Activated CD4-positive, alpha-beta T cell treated with anti-CD3 and anti-CD28 coated beads, Interleukin-2, amount 10 ng/mL, durations not matched to agents 7 days and 5 days (primary cell): ENCODE measurements around the gene SLC15A3. TPM values are rescaled to one million over a fixed set of nuclear protein-coding genes. Genes with fewer than 3 reads are reported as not detected.
"Not testable (repeated sequence)": the region's sequence is repeated elsewhere in the genome, so short reads cannot be mapped to it uniquely, and the experiment has no call there.

ENCODE experiments used
- CTCF ChIA-PET: fragments of 350-600 bp; sonication (Branson Sonifier 250); formaldehyde crosslinking; loops from one replicate; lab custom pipeline; 2021; ENCODE audit warnings: antibody characterized with exemption; lab: Charles Lee
- POLR2A ChIA-PET: fragments of 350-600 bp; sonication (Branson Sonifier 250); formaldehyde crosslinking; loops from one replicate; lab custom pipeline; 2021; ENCODE audit warnings: antibody characterized with exemption; lab: Charles Lee
- DNase-seq: peaks from one replicate; pipeline ENCODE4 v3.0.0-alpha.2; 2020
- H3K27ac Mint-ChIP-seq: one replicate; pipeline ENCODE4 v1.8.0; 2021; ENCODE audit warnings: mild to moderate bottlenecking, moderate library complexity, mixed read lengths
- H3K27me3 Mint-ChIP-seq: one replicate; pipeline ENCODE4 v1.8.0; 2021; ENCODE audit warnings: mixed read lengths
- H3K36me3 Mint-ChIP-seq: one replicate; pipeline ENCODE4 v1.8.0; 2021; ENCODE audit warnings: low read depth, mixed read lengths
- H3K4me1 Mint-ChIP-seq: one replicate; pipeline ENCODE4 v1.8.0; 2021; ENCODE audit warnings: mixed read lengths
- H3K4me3 Mint-ChIP-seq: one replicate; pipeline ENCODE4 v1.8.0; 2021; ENCODE audit warnings: mild to moderate bottlenecking, moderate library complexity, mixed read lengths
- H3K9me3 Mint-ChIP-seq: one replicate; pipeline ENCODE4 v1.8.0; 2021; ENCODE audit warnings: mixed read lengths
- total RNA-seq, 2 experiments: library from RNA; stranded (reverse); gene quantifications; one replicate each; pipeline ENCODE4 v1.2.3, GENCODE V29; 2021

Gene SLC15A3
- total RNA-seq, 2 experiments from 2014 or later, result 4.0 to 4.2 TPM

DNA sequence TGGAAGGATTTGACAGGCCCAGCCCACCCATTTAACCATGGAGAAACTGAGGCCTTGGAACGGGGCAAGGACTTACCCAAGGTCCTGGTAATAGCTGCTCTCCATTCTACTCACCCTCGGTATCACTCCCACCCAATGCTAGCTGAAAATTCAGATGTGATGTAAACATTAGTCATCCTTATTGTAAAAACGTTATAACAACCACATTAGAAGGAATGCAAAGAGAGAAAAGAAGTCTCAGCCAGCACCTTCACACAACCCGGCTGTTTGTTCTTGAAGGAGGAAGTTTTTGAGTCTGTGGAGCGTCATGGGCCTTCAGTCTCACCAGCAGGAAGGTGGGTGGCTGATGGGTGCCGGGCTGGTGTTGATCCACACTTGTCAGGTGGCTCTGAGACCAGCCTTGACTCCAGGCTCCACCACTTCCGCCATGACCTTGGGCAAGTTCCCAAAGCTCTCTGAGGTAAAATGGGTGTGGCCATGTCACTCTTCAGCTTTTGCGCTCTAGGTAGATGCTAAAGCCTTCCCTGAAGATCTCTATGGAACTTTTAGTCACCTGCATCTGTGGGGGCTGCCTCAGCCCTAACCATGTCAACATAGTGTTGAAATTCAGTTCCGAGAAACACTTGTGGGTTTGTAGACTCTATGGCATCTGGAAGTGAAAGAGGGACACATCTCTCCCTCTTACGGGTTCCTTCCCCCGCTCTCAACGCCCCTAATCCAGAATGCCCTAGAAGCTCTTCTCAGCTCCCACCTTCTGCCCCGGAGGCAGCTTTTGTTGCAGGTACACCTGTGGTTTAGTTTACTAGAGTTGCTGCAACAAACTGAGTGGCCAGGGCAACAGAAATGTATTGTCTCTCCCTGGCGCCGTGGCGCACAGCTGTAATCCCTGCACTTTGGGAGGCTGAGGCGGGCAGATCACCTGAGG lies 34.3 kb upstream of the SLC15A3 start:
- POLR2A ChIA-PET, result interaction anchor here (0.9 to 1.0 kb wide), 4 partner anchors 9 to 73 kb away, joined by 3 to 7 read pairs (median 4); partner anchors contain the start of gene TMEM109
- Mint-ChIP-seq H3K4me1 (peaks cover 92% of the 10 kb centered on the region), H3K36me3 (peaks cover 86% of the 10 kb centered on the region), H3K9me3 (no peaks in the 10 kb centered on the region), H3K27ac (peak overlapping the region; percentile 95), H3K4me3 (peak overlapping the region; percentile 72), H3K27me3 (no peaks in the 10 kb centered on the region)
- CTCF ChIA-PET, result interaction anchor here (0.6 to 1.8 kb wide), 6 partner anchors 10 to 125 kb away, joined by 3 to 5 read pairs (median 4); no protein-coding TSS in a partner anchor
- peak; percentile 94 for DNase-seq

DNA sequence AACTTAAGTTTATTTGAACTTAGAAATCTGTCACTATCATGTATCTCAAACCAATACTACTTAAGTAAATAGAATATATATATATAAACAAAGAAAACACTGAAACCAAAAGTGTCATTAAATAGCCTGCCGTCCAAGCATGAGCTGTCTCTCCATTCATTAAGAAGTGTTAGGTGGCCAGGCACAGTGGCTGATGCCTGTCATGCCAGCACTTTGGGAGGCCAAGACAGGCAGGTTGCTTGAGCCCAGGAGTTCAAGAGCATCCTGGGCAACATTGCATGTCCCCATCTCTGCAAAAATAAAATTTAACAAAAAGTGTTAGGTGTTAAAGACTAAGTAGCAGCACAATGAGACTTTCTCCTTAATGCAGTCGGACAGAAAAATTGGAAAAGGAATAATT lies 33.5 kb upstream of the SLC15A3 start:
- Mint-ChIP-seq H3K27me3 (no peaks in the 10 kb centered on the region), H3K4me1 (peaks cover 93% of the 10 kb centered on the region), H3K36me3 (peaks cover 86% of the 10 kb centered on the region), H3K27ac (peak overlapping the region; percentile 95), H3K9me3 (no peaks in the 10 kb centered on the region), H3K4me3 (peak overlapping the region; percentile 72)
- ChIA-PET CTCF (interaction anchor here (1.2 to 1.8 kb wide), 4 partner anchors 9 to 126 kb away, joined by 3 to 5 read pairs (median 4); no protein-coding TSS in a partner anchor), POLR2A (interaction anchor here (0.9 to 1.0 kb wide), 3 partner anchors 8 to 72 kb away, joined by 3 to 4 read pairs (median 3); partner anchors contain the start of gene TMEM109)
- no peak for DNase-seq

DNA sequence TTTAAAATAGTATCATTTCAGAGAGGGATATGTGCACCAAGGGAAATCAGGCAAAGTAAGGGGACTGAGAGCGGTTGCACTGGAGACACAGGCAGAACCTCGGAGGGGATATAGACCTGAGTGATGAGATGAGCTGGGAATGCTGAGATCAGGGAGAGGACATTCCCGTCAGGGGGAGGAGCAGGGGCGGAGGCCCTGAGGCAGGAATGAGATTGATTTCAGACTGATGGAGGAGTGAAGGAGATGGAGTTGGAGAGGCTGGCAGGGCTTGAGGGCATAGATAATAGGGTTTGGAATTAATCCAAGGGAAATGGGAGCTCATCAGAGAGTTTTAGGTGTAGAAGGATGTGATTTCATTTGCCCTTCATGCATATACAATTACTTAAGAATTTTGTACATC lies 32.7 kb upstream of the SLC15A3 start:
- ChIA-PET CTCF (interaction anchor here (1.0 to 1.4 kb wide), 6 partner anchors 12 to 154 kb away, joined by 3 to 5 read pairs (median 4); no protein-coding TSS in a partner anchor), POLR2A (no interaction called here)
- no peak for DNase-seq
- Mint-ChIP-seq H3K27me3 (no peaks in the 10 kb centered on the region), H3K9me3 (no peaks in the 10 kb centered on the region), H3K36me3 (peaks cover 88% of the 10 kb centered on the region), H3K4me3 (peak overlapping the region; percentile 54), H3K27ac (peak overlapping the region; percentile 95), H3K4me1 (peaks cover 95% of the 10 kb centered on the region)

DNA sequence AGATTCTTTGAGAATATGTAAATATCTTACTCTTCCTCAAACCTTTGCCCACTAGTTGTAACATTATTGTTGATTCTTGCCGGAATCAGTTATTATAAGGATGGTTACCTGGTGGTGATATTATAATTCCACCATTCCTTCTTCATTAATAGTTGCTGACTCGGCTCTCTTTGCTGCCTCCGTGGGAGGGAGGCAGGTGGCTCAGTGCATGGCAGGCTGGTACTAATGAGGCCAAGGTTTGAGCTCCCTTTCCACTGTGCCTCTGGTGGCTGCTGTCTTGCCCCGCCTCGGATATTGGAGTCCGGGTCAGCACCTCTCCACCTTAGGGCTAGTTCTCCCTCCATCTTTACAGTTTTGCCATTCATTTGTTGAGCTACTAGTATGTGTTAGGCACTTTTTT lies 32.2 kb upstream of the SLC15A3 start:
- Mint-ChIP-seq H3K4me3 (peak overlapping the region; percentile 54), H3K4me1 (peaks cover 95% of the 10 kb centered on the region), H3K27me3 (no peaks in the 10 kb centered on the region), H3K9me3 (no peaks in the 10 kb centered on the region), H3K36me3 (peaks cover 85% of the 10 kb centered on the region), H3K27ac (peak overlapping the region; percentile 95)
- POLR2A ChIA-PET, result interaction anchor here (0.6 kb wide), 1 partner anchor 13 kb away, joined by 3 read pairs; the partner anchor contains the start of gene CD6
- DNase-seq, result no peak
- CTCF ChIA-PET, result interaction anchor here (1.0 to 1.4 kb wide), 5 partner anchors 12 to 153 kb away, joined by 3 to 5 read pairs (median 3); no protein-coding TSS in a partner anchor

DNA sequence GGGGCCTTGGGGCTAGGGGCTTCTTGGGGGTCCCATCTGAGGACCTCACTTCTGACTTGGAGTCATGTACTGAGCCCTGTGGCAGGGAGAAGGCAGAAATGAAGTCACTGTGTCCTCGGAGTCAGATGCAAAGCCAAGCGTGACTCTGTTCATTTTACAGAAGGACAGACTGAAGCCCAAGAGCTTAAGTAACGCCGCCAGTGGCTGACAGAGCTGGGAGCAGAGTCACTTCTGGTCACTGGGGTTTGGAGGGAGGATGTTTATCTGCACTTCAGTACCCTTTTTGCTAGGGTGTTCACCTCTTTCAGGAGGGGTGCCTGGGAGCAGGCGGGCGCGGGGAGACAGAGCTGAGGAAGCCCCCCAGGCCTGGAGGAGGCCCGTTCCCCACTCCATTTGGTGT lies 30.2 kb upstream of the SLC15A3 start:
- peak overlapping the region; percentile 54 for H3K4me3 Mint-ChIP-seq
- ChIA-PET POLR2A (interaction anchor here (0.6 kb wide), 1 partner anchor 527 kb away, joined by 3 read pairs; no protein-coding TSS in a partner anchor), CTCF (interaction anchor here (0.6 to 2.1 kb wide), 9 partner anchors 9 to 345 kb away, joined by 3 to 8 read pairs (median 3); partner anchors contain the start of gene CD6)
- peak overlapping the region; percentile 95 for H3K27ac Mint-ChIP-seq
- peaks cover 95% of the 10 kb centered on the region for H3K4me1 Mint-ChIP-seq
- peak; percentile 49 for DNase-seq
- H3K9me3 Mint-ChIP-seq, result no peaks in the 10 kb centered on the region
- peaks cover 85% of the 10 kb centered on the region for H3K36me3 Mint-ChIP-seq
- no peaks in the 10 kb centered on the region for H3K27me3 Mint-ChIP-seq

DNA sequence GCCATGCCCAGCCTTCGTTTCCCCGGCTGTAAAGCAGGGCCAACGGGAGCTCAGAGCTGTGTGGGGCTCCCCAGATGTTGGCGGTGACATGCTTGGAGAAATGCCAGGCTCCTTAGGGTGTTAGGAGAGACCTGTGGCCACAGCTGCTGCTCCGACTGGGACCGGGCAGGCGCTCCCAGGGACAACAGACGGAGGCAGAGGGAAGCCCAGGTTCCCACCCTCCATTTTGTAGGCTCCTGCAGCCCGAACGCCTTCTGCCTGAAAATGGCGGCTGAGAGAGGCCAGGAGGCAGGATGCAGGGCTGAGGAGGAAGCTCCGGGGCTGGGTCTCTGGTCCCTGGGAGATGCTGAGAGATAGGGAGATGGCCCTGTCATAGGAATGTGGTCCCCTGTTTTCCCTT lies 29.5 kb upstream of the SLC15A3 start:
- DNase-seq, result no peak
- no peaks in the 10 kb centered on the region for H3K27me3 Mint-ChIP-seq
- H3K36me3 Mint-ChIP-seq, result peaks cover 84% of the 10 kb centered on the region
- peak overlapping the region; percentile 54 for H3K4me3 Mint-ChIP-seq
- H3K27ac Mint-ChIP-seq, result peak overlapping the region; percentile 95
- CTCF ChIA-PET, result interaction anchor here (0.8 to 2.1 kb wide), 5 partner anchors 10 to 33 kb away, joined by 3 to 8 read pairs (median 3); partner anchors contain the start of gene CD6
- no peaks in the 10 kb centered on the region for H3K9me3 Mint-ChIP-seq
- peaks cover 95% of the 10 kb centered on the region for H3K4me1 Mint-ChIP-seq
- POLR2A ChIA-PET, result no interaction called here

DNA sequence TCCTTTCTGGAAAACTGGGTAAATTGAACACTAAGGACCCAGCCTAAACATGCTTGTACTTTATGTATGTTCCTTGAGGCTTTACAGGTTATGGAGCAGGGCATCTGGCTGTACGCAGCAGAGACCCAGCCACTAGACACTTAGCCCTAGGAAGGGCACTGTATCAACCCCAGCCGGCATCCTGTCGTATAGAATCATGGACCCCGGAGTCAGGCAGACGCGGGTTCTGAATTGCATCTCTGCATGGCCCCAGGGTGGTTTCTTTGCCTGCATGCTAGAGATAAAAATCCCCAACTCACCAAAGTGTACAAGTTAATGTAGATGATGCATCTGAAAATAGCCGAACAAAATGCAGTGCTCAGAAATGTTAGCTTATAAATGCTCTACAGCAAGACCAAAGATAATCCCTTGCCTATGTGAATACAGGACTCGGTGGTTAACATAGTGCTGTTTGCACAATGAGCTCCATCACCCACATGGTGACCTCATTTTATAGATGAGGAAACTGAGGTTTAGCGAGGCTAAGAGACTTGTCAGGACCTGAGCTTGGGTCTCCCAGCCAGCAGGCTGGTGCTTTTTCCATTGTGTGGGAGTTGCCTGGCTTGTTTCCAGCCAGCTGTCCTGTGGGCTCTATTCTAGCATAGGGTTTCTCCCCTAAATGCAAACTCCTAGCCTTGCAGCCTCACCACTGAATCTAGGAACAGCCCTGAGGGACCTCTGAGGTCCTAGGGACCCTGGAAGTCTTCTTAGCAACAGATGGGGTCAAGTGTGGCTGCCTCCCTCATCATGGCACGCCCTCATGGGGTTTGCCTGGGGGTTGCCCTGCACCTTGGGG lies 26.8 kb upstream of the SLC15A3 start:
- Mint-ChIP-seq H3K4me1 (peaks cover 84% of the 10 kb centered on the region), H3K36me3 (peaks cover 84% of the 10 kb centered on the region), H3K27me3 (no peaks in the 10 kb centered on the region), H3K27ac (peak overlapping the region; percentile 95), H3K4me3 (peak overlapping the region; percentile 71), H3K9me3 (no peaks in the 10 kb centered on the region)
- CTCF ChIA-PET, result interaction anchor here (0.7 to 2.7 kb wide), 10 partner anchors 9 to 209 kb away, joined by 3 to 14 read pairs (median 4); no protein-coding TSS in a partner anchor
- POLR2A ChIA-PET, result interaction anchor here (0.6 to 1.4 kb wide), 2 partner anchors 12 to 63 kb away, joined by 3 to 5 read pairs; no protein-coding TSS in a partner anchor
- peak; percentile 50 for DNase-seq

DNA sequence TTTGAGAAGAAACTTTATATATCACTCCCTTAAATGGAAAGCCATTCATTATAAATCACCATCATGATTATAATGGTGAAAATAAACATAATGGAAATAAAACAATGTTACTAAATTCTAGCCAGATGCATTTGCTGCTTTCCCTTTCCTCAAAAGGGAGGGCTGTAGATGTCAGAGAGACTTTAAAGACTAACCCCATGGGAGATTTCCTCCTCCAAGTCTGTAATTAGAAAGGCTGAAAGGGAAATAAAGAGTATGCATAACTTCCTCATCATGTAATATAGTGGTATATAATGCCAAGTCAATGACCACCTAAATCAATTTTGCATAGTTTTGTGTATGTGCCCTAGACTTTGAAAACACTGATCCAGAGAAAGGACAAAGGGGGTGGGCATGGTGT lies 25.9 kb upstream of the SLC15A3 start:
- CTCF ChIA-PET, result interaction anchor here (0.6 to 2.7 kb wide), 7 partner anchors 8 to 152 kb away, joined by 3 to 14 read pairs (median 4); no protein-coding TSS in a partner anchor
- no peaks in the 10 kb centered on the region for H3K9me3 Mint-ChIP-seq
- H3K27me3 Mint-ChIP-seq, result no peaks in the 10 kb centered on the region
- peaks cover 75% of the 10 kb centered on the region for H3K4me1 Mint-ChIP-seq
- H3K36me3 Mint-ChIP-seq, result peaks cover 84% of the 10 kb centered on the region
- POLR2A ChIA-PET, result interaction anchor here (1.4 kb wide), 1 partner anchor 8 kb away, joined by 4 read pairs; no protein-coding TSS in a partner anchor
- H3K4me3 Mint-ChIP-seq, result peak overlapping the region; percentile 71
- no peak for DNase-seq
- peak overlapping the region; percentile 95 for H3K27ac Mint-ChIP-seq

DNA sequence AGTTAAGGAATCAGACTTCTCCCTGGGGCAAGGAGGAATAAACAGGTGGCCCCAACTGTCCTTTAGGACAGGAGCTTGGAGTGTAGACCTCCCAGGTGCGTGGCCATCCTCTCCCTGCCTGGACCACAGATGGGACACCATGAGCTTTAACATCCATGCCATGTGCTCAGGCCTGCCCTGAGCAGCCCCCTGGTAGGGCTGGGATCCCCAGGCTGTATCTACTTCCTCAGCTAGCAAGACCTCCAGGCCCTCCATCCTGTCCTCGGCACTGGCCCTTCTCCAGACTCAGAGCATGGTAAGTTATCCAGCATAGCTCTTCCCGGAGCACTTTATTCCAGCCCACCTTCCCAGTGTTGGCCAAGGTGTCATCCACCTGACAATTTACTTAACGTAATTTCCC lies 25.2 kb upstream of the SLC15A3 start:
- Mint-ChIP-seq H3K9me3 (no peaks in the 10 kb centered on the region), H3K4me1 (peaks cover 69% of the 10 kb centered on the region), H3K4me3 (peak overlapping the region; percentile 71), H3K27me3 (no peaks in the 10 kb centered on the region), H3K27ac (peak overlapping the region; percentile 95), H3K36me3 (peaks cover 86% of the 10 kb centered on the region)
- ChIA-PET POLR2A (interaction anchor here (1.4 kb wide), 1 partner anchor 9 kb away, joined by 4 read pairs; no protein-coding TSS in a partner anchor), CTCF (interaction anchor here (0.5 to 1.8 kb wide), 10 partner anchors 9 to 151 kb away, joined by 3 to 5 read pairs (median 3); no protein-coding TSS in a partner anchor)
- no peak for DNase-seq

DNA sequence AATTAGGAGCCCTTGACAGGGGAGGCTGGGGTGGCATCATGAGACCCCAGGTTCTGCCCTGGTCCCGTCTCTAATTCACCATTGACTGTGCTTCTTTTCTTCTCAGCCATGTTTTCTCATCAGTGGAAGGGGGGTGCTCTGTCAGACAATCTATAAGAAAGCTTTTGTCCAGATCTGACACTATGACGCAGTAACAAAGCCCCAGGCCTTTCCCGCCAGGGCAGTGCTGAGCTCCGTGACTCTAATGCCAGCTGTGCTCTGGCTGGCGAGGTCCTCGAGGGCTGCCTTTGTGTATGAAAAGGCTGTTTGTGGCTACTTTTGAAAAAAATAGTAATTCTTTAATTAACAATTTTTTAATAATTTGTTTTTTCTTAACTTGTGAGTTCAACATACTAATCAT lies 22.8 kb upstream of the SLC15A3 start:
- Mint-ChIP-seq H3K9me3 (no peaks in the 10 kb centered on the region), H3K27me3 (no peaks in the 10 kb centered on the region), H3K4me3 (peak overlapping the region; percentile 79), H3K4me1 (peaks cover 64% of the 10 kb centered on the region), H3K36me3 (peaks cover 67% of the 10 kb centered on the region), H3K27ac (peak overlapping the region; percentile 83)
- ChIA-PET POLR2A (interaction anchor here (1.3 kb wide), 1 partner anchor 144 kb away, joined by 4 read pairs; no protein-coding TSS in a partner anchor), CTCF (interaction anchor here (1.1 to 1.2 kb wide), 3 partner anchors 17 to 35 kb away, joined by 3 read pairs; no protein-coding TSS in a partner anchor)
- no peak for DNase-seq

DNA sequence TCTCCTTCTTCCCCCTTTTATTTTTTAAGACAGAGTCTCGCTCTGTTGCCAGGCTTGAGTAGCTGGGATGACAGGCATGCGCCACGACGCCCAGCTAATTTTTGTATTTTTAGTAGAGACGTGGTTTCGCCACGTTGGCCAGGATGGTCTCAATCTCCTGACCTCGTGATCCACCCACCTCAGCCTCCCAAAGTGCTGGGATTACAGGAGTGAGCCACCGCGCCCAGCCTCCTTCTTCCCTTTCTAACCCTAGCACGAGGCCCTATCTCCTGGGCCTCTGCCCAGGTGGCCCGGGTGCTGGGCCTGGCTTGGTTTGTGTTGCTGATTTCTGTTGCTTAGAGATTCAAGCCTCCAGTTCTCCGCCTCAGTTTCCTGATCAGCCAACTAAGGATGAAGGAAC lies 22.3 kb upstream of the SLC15A3 start:
- Mint-ChIP-seq H3K4me3 (peak overlapping the region; percentile 79), H3K27ac (peak overlapping the region; percentile 83), H3K4me1 (peaks cover 60% of the 10 kb centered on the region), H3K36me3 (peaks cover 65% of the 10 kb centered on the region)
- not testable (repeated sequence) for H3K27me3 Mint-ChIP-seq, DNase-seq, H3K9me3 Mint-ChIP-seq
- CTCF ChIA-PET, result interaction anchor here (1.1 to 1.2 kb wide), 3 partner anchors 18 to 36 kb away, joined by 3 read pairs; no protein-coding TSS in a partner anchor
- POLR2A ChIA-PET, result interaction anchor here (1.3 kb wide), 1 partner anchor 144 kb away, joined by 4 read pairs; no protein-coding TSS in a partner anchor
